Activated naive CD8-positive, alpha-beta T cell (primary cell): ENCODE data around the gene TBRG4.

ENCODE experiments used
- H3K27ac Mint-ChIP-seq: one replicate; pipeline ENCODE4 v1.8.0; 2021; ENCODE audit warnings: mixed read lengths
- H3K27me3 Mint-ChIP-seq: one replicate; pipeline ENCODE4 v1.8.0; 2021; ENCODE audit warnings: mixed read lengths
- H3K36me3 Mint-ChIP-seq: one replicate; pipeline ENCODE4 v1.8.0; 2021; ENCODE audit warnings: mixed read lengths
- H3K4me1 Mint-ChIP-seq: one replicate; pipeline ENCODE4 v1.8.0; 2021; ENCODE audit warnings: low read depth, mixed read lengths
- H3K4me3 Mint-ChIP-seq: one replicate; pipeline ENCODE4 v1.8.0; 2021; ENCODE audit warnings: mild to moderate bottlenecking, mixed read lengths
- H3K9me3 Mint-ChIP-seq: one replicate; pipeline ENCODE4 v1.8.0; 2021; ENCODE audit warnings: low read depth, mixed read lengths

TBRG4 gene

DNA sequence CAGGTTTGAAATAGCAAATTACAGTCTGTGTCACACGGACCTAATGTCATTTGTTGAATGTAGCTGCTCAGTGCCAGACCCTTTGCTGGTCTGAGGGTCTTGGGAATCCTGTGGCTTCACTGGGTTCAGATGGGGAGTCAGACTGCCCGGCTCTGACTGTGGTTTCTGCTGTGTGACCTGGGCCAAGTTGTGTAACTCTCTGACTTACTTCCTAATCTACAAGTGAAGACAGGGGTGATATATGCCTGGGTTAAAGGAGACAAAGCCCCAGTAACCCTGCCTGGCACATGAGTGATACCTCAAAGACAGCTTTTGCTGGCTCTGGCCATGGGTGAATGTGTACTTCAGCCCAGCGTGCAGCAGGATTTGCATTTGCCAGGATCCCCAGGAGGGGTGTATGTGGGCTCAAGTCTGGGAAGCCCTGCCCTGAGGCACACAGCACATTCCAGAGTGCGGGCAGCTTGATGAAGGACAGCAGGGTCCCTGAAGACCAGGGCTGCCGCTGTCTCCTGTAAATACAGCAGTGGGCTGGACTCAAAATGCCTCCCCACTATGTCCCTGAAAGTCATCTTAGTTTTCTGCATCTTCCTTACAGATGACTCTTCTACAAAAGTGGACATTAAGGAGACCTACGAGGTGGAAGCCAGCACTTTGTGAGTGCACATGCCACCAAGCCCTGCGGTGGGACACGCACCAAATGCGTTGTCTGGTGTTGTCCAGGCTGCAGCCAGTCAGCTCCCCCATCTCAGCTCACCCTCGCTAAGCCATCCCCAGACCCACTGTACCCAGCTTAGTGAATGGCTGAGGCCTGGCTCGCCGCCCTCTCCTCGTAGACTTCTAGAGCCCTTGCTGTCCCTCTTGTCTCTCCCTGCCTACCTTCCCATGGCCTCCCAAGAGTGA is 39.1 kb downstream of the TBRG4 start:
- Mint-ChIP-seq H3K36me3 (no peaks in the 10 kb centered on the region), H3K9me3 (no peaks in the 10 kb centered on the region), H3K4me3 (no peak overlapping the region), H3K27ac (no peak overlapping the region), H3K4me1 (peaks cover 1% of the 10 kb centered on the region), H3K27me3 (no peaks in the 10 kb centered on the region)

DNA sequence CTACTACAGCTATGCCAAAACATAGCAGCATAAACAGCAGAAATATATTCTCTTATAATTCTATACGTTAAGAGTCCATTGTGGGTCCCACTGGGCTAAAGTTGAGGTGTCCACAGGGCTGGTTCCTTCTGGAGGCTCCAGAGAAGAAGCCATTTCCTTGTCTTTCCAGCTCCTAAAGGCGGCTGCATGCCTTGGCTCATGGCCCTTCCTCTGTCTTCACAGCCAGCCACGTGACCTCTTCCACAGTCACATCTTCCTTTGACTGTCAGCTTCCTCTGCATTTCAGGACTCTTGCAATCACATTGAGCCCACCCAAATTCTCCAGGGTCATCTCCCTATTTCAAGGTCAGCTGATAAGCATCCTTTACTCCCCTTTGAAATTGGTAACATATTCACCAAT is 40.0 kb downstream of the TBRG4 start:
- H3K4me3 Mint-ChIP-seq = no peak overlapping the region

GRCh38 chr7:45070254-45070642 is 41.2 kb downstream of the TBRG4 start:
- Mint-ChIP-seq H3K9me3 (no peaks in the 10 kb centered on the region), H3K4me1 (peaks cover 9% of the 10 kb centered on the region), H3K4me3 (no peak overlapping the region), H3K27me3 (no peaks in the 10 kb centered on the region), H3K36me3 (no peaks in the 10 kb centered on the region), H3K27ac (no peak overlapping the region)

More for the DNA sequence above, 40.0 kb downstream of the TBRG4 start:
- Mint-ChIP-seq H3K9me3 (no peaks in the 10 kb centered on the region), H3K27ac (no peak overlapping the region), H3K27me3 (no peaks in the 10 kb centered on the region), H3K4me1 (peaks cover 2% of the 10 kb centered on the region), H3K36me3 (no peaks in the 10 kb centered on the region)

GRCh38 chr7:45069444-45070253 is 41.8 kb downstream of the TBRG4 start:
- Mint-ChIP-seq H3K36me3 (no peaks in the 10 kb centered on the region), H3K4me3 (no peak overlapping the region), H3K27me3 (no peaks in the 10 kb centered on the region), H3K9me3 (no peaks in the 10 kb centered on the region), H3K27ac (peak overlapping the region; percentile 22), H3K4me1 (peaks cover 9% of the 10 kb centered on the region)

- H3K27ac Mint-ChIP-seq = peak overlapping the region; percentile 61
- no peak overlapping the region for H3K4me3 Mint-ChIP-seq
- peaks cover 3% of the 10 kb centered on the region for H3K36me3 Mint-ChIP-seq
- no peaks in the 10 kb centered on the region for H3K27me3 Mint-ChIP-seq
- H3K4me1 Mint-ChIP-seq = peaks cover 15% of the 10 kb centered on the region
- H3K9me3 Mint-ChIP-seq = no peaks in the 10 kb centered on the region
Measured at GRCh38 chr7:45068236-45069023, 43.1 kb downstream of the TBRG4 start.

GRCh38 chr7:45067582-45067981 is 43.9 kb downstream of the TBRG4 start:
- H3K27ac Mint-ChIP-seq = peak overlapping the region; percentile 61
- H3K4me1 Mint-ChIP-seq = peaks cover 18% of the 10 kb centered on the region
- H3K27me3 Mint-ChIP-seq = no peaks in the 10 kb centered on the region
- peaks cover 3% of the 10 kb centered on the region for H3K36me3 Mint-ChIP-seq
- no peaks in the 10 kb centered on the region for H3K9me3 Mint-ChIP-seq
- H3K4me3 Mint-ChIP-seq = no peak overlapping the region

- H3K4me1 Mint-ChIP-seq = peaks cover 27% of the 10 kb centered on the region
- no peak overlapping the region for H3K4me3 Mint-ChIP-seq
- H3K9me3 Mint-ChIP-seq = no peaks in the 10 kb centered on the region
- peaks cover 3% of the 10 kb centered on the region for H3K36me3 Mint-ChIP-seq
- peak overlapping the region; percentile 73 for H3K27ac Mint-ChIP-seq
- H3K27me3 Mint-ChIP-seq = no peaks in the 10 kb centered on the region
Measured at GRCh38 chr7:45066409-45066808, 45.1 kb downstream of the TBRG4 start.

DNA sequence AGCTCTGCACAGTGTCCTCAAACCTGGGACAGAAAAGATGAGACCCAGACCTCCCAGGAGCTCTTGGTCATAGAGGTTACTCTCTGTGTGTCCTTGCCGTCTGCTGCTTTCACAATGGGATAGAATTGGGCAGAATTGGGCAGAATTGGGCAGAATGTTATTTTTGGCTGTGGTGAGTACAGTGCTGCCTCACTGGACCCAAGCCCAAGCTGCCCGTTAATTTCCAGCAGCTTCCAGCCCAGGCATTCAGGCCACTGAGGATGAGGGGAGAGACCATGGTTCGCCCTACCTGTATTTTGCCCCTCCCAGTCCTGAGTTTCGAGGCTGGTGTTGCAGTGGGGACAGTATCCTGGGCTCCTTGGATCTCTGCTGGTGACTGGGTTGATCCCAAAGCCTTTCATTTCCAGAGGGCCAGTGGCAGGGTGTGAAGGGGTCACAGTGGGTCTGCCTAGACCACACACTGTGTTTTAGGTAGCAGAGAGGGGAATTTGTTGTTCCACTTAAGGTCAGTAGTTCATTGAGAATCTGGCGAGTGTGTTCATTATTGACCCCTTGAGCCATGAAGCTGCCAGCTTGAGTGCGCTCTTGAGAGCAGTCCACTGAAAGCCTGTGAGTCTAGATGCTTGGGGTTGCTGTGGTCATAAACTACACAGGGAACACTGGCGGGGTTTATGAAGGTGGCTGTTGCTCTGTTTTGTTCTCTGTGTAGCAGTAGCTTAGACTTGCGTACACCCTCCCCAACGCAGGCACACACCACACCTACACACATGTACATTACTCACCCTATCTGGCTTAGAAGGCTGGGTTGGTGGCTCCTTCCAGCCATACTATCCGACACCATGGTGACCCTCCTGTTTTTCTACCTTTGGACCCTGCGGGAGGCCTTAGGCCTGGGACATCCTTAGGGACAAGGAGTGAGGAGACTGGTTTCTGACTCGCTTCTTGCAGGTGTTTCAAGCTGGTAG is 46.2 kb downstream of the TBRG4 start:
- peak overlapping the region; percentile 79 for H3K27ac Mint-ChIP-seq
- H3K4me1 Mint-ChIP-seq = peaks cover 37% of the 10 kb centered on the region
- no peak overlapping the region for H3K4me3 Mint-ChIP-seq
- H3K27me3 Mint-ChIP-seq = no peaks in the 10 kb centered on the region
- H3K9me3 Mint-ChIP-seq = no peaks in the 10 kb centered on the region
- peaks cover 3% of the 10 kb centered on the region for H3K36me3 Mint-ChIP-seq

DNA sequence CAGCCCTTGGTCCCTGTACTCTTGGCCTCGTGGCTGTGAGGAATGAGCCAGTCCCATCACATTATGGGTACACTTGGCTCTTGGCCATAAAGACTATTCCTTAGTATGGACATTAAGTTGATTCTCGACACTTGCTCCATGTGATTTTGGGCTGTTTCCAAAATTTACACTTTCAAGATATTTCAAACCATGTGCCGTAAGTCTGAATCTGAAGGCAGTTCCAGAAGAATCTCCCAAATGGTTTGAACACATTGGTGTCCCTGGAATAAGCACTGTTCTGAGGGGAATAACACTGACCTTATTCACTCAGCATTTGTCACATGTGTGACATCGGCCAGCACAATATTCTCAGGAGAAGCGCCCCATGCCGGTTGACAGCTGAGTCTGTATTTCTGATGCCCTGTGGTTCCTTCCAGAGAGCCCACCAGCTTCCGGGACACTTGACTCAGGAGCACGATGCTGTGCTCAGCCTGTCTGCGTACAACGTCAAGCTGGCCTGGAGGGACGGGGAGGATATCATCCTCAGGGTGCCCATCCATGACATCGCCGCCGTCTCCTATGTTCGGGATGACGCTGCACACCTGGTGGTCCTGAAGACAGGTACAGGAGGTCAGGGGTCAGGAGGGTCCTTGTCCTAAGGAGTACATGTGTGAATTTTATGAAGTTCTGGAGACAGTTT is 47.3 kb downstream of the TBRG4 start:
- Mint-ChIP-seq H3K4me1 (peaks cover 47% of the 10 kb centered on the region), H3K4me3 (no peak overlapping the region), H3K27ac (peak overlapping the region; percentile 87), H3K27me3 (no peaks in the 10 kb centered on the region), H3K9me3 (no peaks in the 10 kb centered on the region), H3K36me3 (peaks cover 3% of the 10 kb centered on the region)

DNA sequence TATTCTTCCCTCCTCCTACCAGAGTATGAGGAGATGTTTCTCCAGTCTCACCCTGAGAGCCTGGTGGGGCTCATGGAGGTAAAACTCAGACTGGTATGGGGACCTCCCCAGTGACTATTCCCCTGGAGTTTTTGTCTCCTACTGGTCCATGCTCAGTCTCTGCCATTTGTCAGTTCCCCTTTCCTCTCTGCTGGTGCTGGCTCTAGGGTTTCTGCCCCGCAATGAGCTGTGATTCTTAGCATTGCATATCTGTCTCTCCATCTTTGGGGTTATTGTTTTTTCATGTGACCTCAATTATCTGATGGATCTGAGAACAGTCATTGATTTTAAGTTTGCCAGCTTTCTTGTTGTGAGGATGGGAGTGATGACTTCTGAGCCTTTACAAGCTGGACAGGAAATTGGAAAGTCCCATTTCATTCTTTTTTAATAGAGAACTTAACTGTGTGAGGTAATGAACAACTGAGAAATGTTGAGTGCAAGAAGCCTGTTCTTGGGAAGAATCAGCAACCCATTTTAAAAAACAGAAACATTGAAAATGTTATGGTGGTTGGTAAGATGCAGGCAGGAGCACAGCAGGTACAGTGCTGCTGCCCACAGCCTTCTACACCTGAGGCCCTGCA is 49.6 kb downstream of the TBRG4 start:
- H3K27ac Mint-ChIP-seq = peak overlapping the region; percentile 83
- H3K4me3 Mint-ChIP-seq = no peak overlapping the region
- peaks cover 65% of the 10 kb centered on the region for H3K4me1 Mint-ChIP-seq
- no peaks in the 10 kb centered on the region for H3K27me3 Mint-ChIP-seq
- H3K36me3 Mint-ChIP-seq = peaks cover 8% of the 10 kb centered on the region
- no peaks in the 10 kb centered on the region for H3K9me3 Mint-ChIP-seq

GRCh38 chr7:45061352-45061751 is 50.1 kb downstream of the TBRG4 start:
- no peaks in the 10 kb centered on the region for H3K27me3 Mint-ChIP-seq
- peaks cover 67% of the 10 kb centered on the region for H3K4me1 Mint-ChIP-seq
- peak overlapping the region; percentile 83 for H3K27ac Mint-ChIP-seq

GRCh38 chr7:45060295-45060694 is 51.2 kb downstream of the TBRG4 start:
- Mint-ChIP-seq H3K4me1 (peaks cover 69% of the 10 kb centered on the region), H3K9me3 (no peaks in the 10 kb centered on the region), H3K36me3 (peaks cover 12% of the 10 kb centered on the region), H3K4me3 (no peak overlapping the region), H3K27me3 (no peaks in the 10 kb centered on the region), H3K27ac (peak overlapping the region; percentile 81)

More at GRCh38 chr7:45061352-45061751, 50.1 kb downstream of the TBRG4 start:
- peaks cover 8% of the 10 kb centered on the region for H3K36me3 Mint-ChIP-seq
- H3K4me3 Mint-ChIP-seq = no peak overlapping the region
- H3K9me3 Mint-ChIP-seq = no peaks in the 10 kb centered on the region

GRCh38 chr7:45057878-45058277 is 53.6 kb downstream of the TBRG4 start:
- Mint-ChIP-seq H3K27ac (peak overlapping the region; percentile 87), H3K36me3 (peaks cover 17% of the 10 kb centered on the region), H3K4me1 (peaks cover 80% of the 10 kb centered on the region), H3K9me3 (no peaks in the 10 kb centered on the region), H3K4me3 (no peak overlapping the region), H3K27me3 (no peaks in the 10 kb centered on the region)
